OCI-M2 (cell line): ENCODE measurements around the gene OR7D2.

ENCODE experiments used
- DNase-seq: peaks from one replicate; lab custom pipeline; 2025; ENCODE audit not compliant: unreplicated experiment; lab: John Stamatoyannopoulos, UW

OR7D2 gene

DNA sequence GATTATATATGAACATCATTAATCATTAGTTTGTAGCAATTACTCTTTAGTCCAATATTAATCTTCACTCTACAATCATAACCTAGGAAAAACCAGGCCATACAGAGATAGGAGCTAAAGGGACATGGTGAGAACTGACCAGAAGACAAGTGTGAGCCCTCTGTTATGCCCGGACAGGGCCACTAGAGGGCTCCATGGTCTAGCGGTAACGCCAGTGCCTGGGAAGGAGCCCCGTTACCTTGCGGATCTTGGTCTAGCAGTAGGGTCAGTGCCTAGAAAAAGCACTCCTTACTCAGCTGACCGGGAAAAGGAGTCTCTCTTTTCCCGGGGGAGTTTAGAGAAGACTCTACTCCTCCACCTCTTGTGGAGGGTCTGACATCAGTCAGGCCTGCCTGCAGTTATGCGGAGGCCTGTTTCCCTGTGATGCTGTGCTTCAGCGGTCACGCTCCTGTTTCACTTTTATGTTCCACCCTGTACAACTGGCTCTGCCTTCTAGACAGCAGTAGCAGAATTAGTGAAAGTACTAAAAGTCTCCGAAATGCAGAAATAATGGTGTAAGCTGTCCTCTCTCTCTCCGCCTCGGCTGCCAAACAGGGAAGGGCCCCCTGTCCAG is 26.8 kb downstream of the OR7D2 start:
- peak; percentile 18 for DNase-seq

DNA sequence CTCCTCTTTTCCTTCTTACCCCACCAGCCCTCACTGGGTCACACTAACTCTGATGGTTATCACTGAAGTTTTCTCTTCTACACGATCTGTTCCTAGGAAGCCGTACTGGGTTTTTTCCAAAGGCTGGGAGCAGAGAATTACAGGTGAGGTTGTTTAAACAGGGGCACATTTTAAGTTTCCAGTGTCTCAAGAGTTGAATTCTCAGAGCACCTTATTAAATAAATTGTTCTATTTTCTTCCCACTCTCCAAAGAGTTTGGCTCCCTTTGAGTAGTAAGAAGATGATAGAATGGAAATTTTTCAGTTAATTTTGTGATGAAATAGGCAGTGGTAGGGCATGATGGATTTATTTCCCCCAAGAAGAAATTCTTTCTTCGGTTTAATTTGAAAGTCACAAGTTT is 40.7 kb downstream of the OR7D2 start, which contains the start of gene OR7D4:
Gene OR7D4 (minus strand): TSS at position 101 of the 400 bp plus-strand sequence. CDS start 4,752 bp downstream, outside the sequence.
- no peak for DNase-seq
